ENCODE results near the gene SRRM3.
A peak's percentile ranks its signal among the peaks of the same experiment; 100 is the strongest.
"Not testable (repeated sequence)": the region's sequence is repeated elsewhere in the genome, so short reads cannot be mapped to it uniquely, and the experiment has no call there.

The SRRM3 gene

DNA sequence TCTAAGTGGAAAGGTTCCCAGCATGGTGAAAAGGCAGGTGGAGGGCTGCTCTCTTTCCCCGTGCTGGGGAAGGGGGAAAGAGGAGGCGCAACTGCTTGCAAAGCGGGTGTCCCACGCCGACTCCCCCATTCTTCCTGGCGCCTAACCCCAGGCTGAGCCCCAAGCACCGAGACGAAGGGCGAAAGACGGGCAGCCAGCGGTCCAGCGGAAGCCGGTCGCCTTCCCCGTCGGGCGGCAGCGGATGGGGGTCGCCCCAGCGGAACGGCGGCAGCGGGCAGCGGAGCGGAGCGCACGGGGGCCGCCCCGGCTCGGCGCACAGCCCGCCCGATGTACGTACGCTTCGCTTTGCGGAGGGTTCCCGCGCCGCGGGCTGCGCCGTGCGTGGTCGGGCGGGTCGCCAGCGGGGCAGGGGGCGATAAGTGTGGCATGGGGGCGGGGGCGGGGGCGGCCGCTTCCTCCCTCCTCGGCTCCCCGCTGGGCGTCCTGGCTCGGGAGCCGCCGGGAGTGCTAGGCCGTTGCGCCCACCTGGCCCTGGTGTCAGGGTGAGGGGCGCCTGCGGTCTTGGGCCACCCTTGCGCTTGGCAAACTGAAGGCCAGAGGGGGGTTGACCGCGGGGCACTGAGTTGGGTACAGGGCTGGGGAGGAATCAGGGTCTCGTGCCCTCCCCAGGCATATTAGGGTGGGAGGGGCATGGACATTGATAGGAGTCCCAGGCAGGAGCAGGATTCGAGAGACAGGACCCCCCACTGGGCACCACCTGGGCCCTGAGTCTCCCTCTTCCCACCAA, 65.6 kb downstream of the SRRM3 start:
- DNase-seq, result no peak

- no peak for DNase-seq
Measured at GRCh38 chr7:76267894-76268183, 66.1 kb downstream of the SRRM3 start.

DNA sequence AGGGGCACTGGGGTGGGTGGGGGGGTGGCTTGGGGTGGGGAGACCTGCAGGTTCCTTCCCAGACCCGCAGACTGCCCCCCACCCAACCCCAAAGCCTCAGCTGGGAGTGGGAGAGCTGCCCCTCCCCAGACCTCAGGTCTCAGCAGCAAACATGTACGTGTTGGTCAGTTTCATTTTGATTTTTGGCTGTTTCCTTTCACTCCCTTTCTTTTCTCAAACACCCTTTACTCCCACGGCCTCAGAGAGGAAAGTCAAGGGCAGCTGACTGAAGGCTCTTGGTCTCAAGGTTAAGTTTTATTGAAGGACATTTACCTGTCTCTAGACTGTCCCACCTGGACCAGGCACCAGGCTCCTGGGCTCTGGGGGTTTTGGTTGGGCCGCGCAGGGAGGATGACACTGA, 66.7 kb downstream of the SRRM3 start:
- DNase-seq, result no peak

- no peak for DNase-seq
Measured at GRCh38 chr7:76269895-76270294, 68.2 kb downstream of the SRRM3 start.

DNA sequence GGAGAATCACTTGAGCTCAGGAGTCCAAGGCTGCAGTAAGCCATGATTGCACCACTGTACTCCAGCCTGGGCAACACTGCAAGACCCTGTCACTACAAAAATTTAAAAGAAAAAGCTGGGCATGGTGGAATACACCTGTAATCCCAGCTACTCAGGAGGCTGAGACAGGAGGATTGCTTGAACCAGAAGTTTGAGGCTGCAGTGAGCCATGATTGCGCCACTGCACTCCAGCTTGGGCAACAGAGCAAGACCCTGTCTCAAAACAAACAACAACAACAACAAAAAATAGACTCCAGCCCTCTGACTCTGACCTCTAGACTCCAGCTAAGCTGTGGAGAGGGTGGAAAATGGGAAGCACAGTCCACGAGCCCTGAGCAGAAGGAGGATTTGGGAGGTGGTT, 69.7 kb downstream of the SRRM3 start:
- not testable (repeated sequence) for DNase-seq

DNA sequence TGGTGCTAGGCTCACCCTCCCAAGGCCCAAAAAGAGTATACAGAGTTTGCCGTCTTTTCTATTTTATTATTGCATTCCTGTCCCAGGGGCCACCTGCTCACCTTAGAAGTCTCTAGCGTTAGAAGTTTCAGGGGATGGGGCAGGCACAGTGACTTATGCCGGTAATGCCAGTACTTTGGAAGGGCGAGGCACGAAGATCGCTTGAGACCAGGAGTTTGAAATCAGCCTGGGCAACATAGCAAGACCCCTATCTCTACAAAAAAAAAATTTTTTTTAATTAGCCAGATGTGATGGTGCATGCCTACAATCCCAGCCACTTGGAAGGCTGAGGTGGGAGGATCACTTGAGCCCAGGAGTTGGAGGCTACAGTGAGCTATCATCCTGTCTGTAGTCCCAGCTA, 70.4 kb downstream of the SRRM3 start:
- no peak for DNase-seq

DNA sequence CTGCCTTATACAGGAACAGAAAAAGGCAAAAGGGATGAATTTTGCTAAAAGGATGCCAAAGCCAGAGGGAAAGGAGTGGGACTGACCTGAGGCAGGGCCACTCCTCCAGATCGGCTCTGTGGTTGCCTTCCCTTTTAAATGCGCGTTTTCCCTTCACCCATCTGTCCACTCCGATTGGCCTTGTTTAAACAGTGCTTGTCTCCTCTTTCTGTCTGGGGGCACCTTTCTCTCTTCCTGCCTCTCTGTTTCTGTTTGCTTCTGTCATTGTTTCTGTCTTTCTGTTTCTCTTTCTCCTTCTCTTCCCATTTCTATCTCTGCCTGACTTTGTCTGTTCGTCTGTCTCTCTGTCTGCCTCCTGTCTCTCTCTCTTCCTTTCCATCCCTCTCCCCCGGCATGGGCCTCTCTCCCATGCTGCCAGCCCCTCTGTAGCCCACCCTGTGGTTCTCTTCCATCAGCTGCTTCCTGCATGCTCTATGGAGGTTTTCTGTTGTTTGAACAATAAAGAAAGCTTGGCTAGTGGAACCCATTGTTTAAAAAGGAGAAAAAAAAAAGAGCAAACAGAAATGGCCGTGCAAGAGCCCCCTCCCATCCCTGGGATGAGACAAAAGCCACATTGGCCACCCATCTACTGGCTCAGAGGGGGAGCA, 71.3 kb downstream of the SRRM3 start:
- no peak for DNase-seq

- no peak for DNase-seq
Measured at GRCh38 chr7:76273503-76273902, 71.8 kb downstream of the SRRM3 start.

DNA sequence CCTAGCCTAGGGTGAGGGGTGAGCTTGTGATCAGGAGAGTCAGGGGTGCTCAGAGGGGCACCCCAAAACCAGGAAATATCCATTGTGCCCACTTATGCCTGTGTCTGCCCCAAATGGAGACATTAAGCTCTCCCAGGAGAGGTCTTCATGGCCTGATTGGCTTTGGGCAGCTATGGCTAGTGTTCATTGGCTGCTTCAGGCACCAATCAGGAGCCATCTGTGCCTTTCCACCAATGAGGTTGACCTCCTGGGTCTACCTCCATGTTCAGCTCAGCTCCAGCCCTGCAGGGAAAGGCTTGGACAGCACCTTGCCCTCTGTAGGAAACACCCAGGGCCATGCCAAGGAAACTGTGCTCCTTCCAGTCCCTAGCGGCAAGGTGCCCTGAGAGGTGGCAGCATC, 76.8 kb downstream of the SRRM3 start:
- no peak for DNase-seq

- no peak for DNase-seq
Measured at GRCh38 chr7:76280408-76280807, 78.7 kb downstream of the SRRM3 start.

DNA sequence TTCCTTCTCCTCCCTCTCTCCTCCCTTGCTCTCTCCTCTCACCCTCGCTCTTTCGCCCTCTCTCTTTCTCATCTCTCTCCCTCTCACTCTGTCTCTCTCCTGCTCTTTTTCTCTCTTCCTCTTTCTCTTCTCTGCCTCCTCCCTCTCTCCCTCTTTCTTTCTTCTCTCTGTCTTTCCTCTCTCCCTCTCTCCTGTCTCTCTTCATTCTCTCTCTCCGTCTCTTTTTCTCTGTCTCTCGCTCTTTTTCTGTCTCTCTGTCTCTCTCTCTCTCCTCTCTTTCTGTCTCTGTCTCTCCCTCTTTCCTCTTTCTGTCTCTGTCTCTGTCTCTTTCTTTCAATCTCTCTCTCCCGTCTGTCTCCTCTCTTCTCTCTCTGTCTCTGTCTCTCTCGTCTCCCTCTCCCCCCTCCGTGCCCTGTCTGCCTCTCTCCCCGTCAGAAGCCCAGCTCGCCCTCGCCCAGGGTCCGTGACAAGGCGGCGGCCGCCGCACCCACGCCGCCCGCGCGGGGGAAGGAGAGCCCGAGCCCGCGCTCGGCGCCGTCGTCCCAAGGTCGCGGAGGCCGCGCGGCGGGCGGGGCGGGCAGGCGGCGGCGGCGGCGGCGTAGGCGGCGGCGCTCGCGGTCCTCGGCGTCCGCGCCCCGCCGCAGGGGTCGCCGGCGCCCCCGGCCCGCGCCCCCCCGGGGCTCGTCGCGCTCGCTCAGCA, 79.5 kb downstream of the SRRM3 start:
- no peak for DNase-seq

DNA sequence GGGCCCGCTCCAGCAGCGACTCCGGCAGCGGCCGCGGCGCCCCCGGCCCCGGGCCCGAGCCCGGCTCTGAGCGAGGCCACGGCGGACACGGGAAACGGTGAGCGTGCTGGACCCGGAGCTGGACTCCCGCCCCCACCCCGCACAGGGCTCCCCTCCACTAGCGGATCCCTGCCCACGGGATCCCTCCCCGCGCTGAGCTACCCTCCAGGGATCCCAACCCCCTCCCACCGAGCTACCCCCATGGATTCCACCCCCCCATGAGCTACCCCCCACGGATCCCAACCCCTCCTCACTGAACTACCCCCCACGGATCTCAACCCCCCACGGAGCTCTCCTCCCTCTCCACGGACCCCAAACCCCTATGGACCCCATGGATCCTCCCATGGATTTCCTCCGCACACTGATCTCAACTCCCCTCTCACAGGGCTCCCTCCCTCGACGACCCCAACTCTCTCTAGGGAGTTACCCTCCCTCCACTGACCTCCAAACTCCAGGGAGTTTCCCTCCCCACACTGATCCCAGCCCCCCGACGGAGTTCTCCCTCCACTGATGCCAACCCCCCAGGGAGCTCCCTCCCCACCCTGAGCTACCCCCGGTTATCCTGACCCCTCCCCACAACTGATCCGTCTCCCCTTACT, 80.1 kb downstream of the SRRM3 start:
- DNase-seq, result no peak

DNA sequence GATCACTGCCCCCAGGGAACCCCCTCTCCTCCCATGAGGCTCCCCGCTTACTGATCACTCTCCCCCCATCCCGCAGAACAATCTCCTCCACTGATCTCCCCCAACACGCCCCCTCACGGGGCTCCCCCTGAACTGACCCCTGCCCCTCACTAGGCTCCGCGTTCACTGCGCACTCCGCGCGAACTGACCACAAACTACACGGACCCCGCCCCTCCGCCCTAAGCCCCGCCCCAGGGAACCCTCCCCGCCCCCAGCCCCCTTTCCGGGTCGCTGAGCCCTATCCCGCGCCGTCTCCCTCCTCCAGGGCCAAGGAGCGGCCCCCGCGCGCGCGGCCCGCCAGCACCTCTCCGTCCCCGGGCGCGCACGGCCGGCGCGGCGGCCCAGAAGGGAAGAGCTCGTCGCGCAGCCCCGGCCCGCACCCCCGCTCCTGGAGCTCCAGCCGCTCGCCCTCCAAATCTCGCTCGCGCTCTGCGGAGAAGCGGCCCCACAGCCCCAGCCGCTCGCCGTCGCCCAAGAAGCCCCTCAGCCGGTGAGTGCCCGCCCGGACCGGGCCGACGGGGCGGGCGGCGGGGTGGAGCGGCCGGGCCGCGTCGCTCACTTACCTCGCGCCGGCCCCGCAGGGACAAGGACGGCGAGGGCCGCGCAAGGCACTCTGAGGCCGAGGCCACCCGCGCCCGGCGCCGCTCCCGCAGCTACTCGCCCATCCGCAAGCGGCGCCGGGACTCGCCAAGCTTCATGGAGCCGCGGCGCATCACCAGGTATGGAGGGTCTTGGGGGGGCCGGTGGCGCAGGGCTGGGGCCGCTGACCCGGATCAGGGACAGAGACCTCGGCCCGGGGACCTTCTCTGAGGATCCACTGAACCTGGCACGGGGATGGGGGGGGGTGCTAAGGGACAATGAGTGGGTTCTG, 80.9 kb downstream of the SRRM3 start:
- no peak for DNase-seq

- DNase-seq, result no peak
Measured at GRCh38 chr7:76283254-76284159, 81.8 kb downstream of the SRRM3 start.

GRCh38 chr7:76285604-76286374, 84.1 kb downstream of the SRRM3 start:
- DNase-seq, result no peak

DNA sequence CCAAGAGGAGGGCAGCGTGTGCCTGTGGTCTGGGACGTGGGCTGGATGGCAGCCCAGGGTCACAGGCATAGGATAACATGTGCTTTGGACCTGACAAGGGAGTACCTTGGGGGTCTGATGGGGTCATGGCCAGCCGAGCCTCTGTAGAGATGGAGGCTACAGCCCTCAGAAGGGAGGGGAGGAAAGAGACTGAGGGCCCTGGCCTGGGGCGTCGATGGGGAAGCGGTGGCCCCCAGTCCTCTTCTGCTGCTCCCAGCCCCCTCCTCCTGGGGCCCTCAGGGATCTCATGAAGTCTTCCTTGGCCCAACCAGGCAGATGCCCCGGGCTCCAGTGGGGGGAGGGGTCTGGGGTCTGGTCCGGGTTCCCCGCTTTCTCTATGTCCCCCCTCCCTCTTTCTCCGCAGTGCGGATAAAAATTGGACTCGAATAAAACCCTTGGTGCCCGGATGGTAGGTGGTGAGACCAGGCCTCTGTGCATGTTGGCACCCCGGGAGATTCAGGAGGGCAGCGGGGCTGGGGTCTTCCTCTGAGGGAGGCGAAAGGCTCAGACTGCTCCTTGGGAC, 85.2 kb downstream of the SRRM3 start:
- DNase-seq, result no peak

- DNase-seq, result not testable (repeated sequence)
Measured at GRCh38 chr7:76290847-76291350, 89.2 kb downstream of the SRRM3 start.

- peak; percentile 82 to 86 for DNase-seq
Measured at GRCh38 chr7:76291351-76292212, 89.9 kb downstream of the SRRM3 start.

- DNase-seq, result no peak
Measured at GRCh38 chr7:76292213-76292573, 90.5 kb downstream of the SRRM3 start.

Data from stimulated activated CD4-positive, alpha-beta T cell treated with anti-CD3 and anti-CD28 coated beads, Interleukin-4, amount 100 ng/mL, for 4 hours (primary cell).